ENCODE results near the gene FYCO1.

FYCO1 gene

DNA sequence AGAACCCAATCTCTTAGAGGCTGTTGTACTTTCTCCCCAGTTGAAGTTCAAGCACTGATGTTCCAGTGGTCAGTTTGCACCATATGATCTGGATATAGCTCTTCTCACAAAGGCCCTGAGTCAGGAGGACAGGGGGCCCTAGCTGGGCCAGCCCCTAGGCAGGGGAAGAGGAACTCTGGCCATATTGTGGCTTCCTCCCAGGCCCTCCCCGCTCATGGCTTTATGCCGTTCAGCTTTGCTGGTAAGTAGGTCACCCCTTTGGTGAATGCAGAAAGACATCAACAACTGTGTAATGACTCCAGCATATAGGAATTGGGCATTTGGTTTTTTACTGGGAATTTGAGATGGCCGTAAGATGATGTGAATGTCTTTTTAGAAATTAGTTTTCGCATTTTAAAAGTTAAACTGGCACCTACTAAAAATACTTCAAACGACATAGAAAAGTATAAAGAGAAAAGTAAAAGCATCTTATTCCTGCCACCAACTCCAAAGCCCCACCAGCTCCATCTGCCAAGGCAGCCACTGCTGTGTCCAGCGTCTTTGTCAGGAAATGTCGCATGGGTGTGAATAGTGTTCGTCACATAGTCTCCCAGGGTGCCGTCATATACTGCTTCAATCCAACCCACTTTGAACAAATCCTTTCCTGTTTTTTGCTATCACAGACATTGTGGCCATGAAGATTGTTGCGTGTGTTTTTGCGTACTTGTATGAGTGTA is 84.0 kb downstream of the FYCO1 start:
- DNase-seq, result no peak

DNA sequence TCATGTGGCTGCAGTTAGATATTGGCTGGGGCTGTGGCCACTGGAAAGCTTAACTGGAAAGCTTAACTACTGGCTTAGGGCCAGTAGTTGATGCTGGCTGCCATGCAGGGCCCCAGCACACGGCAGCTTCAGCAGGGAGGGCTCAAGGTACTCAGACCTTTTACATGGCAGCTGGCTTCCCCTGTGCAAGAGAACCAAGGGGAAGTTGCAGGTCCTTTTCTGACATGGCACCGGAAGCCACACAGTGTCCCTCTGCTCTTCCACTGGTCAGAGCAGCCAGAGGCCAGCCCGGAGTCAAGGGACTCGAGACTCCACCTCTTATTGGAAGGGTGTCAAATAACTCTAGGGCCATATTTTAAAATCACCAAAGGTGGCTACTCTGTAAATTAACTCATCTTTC is 84.7 kb downstream of the FYCO1 start:
- no peak for DNase-seq

DNA sequence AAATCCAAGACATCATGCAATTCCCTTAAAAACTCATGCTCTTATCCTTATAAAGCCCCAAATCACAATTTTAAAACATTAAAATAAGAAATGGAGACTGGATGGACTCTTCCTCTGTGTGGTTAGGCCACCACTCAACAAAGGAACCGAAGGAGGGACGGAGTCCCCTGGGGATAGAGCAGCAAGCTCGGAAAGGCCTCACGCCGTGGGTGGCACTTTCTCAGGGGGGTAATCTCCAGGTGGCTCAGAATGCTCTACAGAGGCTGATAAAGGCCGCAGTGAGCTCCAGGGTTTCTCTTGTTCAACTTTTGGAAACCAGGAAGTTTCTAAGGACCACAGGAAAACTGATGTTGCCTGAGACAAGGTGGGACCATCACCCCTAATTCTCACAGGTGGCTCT is 86.1 kb downstream of the FYCO1 start:
- no peak for DNase-seq

DNA sequence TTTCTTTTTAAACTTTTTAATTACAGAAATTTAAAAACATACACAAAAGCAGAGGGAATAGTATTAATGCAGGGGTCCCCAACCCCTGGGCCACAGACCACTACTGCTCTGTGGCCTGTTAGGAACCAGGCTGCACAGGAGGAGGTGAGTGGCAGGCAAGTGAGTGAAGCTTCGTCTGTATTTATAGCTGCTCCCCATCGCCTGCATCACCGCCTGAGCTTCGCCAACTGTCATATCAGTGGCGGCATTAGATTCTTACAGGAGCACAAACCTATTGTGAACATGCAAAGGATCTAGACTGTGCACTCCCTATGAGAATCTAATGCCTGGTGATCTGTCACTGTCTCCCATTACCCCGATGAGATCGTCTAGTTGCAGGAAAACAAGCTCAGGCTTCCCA is 86.9 kb downstream of the FYCO1 start:
- DNase-seq, result no peak

DNA sequence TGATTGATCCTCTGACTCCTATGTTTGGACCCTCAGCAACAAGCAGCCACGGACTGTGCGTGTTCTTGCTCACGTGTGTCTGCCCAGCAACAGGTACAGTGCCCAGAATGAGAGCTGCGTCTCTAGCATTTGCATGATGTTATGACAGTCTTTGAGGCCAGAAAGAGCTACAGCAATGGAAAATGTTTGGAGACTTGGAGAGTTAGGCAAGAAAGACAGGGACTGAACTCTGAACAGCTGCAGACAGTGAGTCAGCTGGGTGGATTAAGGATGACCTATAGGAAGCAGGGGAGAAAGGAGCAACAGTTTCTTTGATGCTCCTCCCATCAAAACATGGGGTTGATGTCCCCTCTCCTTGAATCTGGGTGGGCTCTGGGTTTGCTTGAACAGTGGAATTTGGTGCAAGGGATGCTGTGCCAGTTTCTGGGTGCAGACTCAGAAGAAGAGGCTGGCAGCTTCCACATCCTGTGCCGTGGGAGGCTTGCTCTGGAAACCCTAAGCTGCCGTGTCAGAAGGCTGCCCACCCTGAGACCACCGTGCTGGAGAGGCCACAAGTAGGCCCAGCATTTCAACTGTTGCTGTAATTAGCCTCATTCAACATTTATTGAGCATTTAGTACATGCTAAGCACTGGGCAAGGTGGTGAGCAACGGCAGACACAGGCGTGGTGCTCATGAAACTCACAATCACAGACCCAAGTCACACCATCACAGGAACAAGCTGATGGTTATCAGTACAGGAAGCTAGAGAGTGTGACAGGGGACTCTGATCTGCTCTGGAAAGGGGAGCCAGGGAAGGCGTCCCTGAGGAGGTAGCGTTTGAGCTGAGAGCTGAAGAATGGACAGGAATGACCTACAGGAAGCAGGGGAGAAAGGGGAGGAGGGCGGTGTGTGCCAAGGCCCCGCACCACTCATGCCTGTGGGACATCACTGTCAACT is 87.6 kb downstream of the FYCO1 start:
- no peak for DNase-seq

DNA sequence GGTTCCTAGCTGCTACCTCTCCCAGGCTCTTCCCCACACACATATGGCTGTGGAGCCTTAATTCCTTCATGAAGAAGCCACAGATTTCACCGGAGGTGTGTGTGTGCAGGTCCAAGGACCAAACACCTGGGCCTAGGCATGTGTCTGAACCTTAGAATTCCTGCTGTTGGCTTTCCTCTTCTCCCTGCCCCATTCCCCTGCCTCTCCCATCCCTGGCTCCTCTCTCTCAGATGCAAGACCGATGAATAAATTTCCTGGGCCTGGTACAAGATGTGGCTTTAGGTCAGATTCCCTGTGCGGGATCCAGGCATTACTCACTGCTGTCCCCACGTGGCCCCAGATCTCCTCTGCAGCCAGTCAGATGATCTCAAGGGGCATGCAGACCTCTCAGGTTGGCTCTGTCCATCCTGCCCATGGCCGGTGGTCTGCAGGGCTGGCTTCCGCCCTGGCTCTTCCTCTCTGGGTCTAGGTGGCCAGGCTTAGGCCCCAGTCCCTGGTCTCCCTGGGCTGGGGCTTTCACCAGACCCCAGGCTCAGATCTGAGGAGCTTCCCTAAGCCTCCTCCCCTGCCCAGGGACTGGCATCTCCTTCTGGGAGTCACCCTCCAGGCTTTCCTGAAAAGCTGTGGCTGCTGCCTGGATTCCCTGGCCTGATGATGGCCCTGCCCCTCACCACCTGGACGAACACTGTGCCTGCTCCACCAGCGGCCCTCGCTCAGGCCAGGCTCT is 88.8 kb downstream of the FYCO1 start:
- DNase-seq, result no peak

DNA sequence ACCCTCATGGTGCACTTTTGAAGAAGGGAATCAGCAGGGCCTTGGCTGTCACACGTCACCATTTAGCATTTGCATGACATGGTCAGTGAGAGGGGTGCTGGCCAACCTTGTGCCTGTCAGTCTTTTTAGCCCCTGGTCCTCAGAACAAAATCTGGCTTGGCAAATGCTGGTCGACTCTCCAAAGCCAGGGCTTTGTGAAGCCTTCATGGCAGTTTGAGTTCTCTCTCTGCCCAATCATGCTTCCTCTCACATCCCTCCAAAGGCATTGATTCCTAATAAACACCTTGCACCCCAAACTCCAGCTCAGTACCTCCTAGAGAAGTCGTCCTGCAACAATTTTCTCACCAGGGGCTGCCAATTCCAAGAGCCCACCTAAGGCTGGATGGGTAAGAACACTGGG is 89.9 kb downstream of the FYCO1 start:
- no peak for DNase-seq

DNA sequence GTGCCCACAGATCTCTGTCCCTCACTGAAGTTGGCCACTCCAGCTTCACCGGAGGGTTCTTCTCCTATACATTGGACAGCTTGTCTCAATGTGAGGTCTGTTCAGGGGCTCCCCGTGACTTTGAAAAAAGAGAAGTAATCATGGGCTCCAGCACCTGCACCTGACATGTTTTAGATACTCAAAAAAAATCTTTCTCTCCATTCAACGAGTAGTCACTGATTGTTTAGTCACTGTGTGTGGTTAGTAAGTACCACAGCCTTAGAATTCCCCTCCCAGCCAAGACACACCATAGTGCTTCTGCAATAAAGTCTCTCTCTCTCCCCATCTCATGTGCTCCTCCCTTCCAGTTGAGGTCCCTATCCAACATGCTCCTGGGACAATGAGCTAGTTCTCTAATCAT is 90.7 kb downstream of the FYCO1 start:
- no peak for DNase-seq

DNA sequence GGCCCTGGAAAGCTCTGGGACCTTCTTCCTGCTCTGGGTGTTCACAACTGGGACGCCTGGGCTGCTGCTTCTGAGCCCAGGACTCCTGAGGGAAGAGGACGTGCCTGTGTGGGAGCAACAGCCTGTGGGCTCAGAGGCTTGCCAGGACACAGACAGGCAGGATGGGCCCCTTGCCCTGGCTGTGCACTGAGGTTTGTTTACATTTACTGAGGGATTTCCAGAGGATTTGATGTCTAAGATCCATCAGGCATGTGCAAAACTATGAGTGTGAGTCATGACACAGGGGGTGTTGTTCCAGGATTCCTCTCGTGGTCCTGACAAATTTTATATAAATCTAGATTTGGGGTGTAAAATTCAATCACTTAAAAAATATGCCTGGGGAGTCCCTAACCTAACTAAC is 98.7 kb downstream of the FYCO1 start:
- no peak for DNase-seq

DNA sequence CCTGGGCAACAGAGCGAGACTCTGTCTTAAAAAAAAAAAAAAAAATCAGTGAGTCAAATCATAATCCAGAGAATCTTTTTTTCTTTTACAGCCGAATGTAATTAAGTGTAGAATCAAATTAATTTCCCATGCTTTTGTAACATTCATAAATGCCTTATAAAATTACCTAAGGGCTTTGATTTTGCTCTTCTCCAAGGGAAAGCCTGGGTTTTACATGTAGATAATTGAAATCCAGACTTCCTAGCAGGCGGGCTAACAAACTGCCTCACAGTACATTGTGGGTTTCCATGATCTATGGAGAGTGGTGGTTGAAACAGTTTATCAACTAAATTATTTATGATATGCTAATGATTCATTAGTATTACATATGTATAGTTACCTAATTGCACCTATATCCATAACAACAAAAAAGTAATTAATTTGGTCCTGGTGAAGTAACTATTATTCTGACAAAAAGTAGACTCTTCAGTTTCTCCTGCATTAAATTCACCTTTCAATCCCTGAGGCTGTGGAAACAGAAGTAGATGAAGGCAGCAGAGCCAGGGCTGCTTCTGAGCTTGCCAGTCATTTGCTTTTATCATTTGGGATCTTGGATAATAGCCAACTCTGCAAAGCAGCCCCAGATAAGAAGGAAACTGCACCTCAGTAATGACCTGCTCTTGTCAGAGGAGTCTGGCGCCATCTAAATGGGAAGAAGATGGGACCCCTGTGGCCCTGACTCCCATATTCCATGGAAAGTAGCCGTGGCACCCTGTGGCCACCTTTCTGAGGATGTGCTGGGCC is 99.7 kb downstream of the FYCO1 start:
- DNase-seq, result no peak

DNA sequence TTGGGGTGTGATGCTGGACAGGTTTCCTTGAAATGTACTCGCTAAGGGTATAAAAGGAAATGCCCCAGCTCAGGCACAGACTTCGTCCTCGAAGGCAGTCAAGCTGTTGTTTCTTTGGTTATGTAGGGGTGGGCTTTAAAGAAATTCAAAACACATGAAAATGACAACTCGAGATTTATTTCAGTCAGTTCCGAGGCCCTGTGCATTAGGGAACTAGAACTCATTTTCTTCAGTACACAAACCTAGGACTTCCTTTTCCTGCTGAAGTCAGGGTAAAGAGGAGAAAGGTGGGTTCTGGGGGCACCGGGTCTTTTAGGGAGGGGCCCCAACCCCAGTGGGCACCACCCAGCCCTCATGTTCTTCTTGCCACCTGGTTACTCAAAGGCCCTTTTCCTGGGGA is 101.6 kb downstream of the FYCO1 start:
- DNase-seq, result no peak

DNA sequence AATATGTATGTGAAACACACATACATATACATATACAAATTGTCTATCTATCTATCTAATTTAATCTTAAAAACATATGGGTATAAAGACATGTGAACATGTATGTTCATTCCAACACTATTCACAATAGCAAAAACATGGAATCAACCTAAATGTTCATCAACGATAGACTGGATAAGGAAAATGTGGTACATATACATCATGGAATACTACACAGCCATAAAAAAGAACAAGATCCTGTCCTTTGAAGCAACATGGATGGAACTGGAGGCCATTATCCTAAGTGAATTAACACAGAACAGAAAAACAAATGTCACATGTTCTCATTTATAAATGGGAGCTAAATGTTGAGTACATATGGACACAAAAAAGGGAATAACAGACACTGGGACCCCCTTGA is 103.5 kb downstream of the FYCO1 start:
- DNase-seq, result no peak

DNA sequence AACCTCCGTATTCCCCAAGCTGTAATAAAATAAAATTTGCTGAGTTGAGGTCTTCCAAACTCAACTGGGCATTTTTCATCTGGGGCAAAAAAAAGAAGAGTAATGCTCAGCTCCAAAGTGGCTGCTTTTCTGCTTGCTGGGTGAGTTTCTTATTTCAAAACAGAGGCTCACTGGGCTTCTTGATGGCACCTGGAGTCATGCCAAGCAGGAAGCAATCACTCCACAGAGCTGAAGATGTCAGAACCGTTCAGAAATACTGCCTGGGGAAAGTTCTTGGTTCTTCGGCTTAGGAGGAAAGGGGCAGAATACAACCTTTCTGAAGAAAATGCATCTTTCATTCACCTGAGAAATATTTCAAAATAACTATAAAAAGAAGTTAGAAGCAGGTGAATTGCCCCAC is 105.2 kb downstream of the FYCO1 start:
- DNase-seq, result no peak

DNA sequence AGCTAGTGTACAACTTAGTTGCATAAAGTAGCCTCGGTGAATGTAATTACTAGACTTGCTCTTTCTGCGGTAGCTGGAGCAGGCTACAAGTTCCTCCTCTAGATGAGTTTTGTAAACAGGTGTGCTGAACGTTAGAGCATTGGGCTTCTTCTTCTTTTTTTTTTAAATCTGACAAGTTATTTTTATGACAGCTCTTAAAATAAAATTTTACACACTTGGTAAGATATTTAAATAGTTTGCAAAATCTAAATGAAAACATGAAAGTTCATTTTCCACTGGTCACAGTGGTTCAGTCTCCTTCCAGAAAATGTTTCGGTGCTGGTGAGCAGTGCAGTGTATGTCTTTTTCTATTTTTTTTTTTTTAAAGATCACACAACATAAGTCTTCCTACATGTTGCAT is 106.3 kb downstream of the FYCO1 start:
- DNase-seq, result no peak

DNA sequence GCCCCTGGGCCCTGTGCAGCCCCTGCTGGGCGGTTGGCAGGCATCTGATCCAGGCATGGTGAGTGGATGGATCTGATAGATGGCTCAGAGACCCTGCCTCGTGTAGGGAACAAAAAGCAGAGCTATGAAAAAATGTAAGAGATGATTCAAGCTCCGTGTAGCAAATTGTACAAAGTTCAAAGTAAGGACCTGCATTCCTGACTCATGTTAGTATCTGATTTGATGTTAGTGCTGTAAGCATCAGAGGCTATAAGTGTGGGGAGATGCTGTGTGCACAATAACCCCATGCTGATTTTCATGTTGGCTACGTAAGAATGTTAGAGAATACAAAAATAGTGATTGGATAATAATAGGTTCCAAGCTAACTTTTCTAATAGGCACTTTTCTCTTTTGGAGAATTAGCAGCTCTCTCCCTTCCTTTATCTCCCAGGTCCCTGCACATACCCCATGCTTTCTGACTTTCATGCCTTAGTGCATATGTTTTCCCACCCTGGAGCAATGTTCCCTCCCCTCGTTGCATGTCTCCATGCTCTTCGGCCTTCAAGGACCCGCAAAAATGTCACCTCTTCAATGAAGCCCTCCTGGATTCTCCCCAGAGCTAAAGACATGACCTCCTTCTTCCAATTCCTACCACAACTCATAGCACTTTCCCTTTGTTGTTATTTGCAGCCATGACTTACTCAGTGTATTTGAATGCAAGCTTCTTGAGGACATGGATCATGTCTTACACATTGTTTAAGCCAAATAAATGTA is 107.7 kb downstream of the FYCO1 start:
- DNase-seq, result no peak

DNA sequence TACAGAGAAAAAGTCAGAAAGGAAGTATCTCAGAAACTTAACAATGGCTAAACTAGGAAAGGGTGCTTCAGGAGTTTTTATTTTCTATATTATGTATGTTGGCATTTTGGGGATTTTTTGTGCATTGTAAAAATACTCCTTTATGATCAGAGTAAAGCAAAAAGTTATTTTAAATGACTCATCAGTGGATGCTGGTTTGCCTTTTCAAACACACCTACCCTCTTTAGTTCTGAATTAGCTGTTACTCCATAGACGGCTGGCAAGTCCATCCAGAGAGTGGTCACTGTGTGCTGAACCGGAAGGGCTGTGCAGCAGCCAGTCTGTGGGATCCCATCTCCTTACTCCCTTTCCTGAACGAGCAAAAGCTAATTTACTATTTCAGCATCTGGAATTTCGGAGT is 108.3 kb downstream of the FYCO1 start:
- DNase-seq, result no peak

DNA sequence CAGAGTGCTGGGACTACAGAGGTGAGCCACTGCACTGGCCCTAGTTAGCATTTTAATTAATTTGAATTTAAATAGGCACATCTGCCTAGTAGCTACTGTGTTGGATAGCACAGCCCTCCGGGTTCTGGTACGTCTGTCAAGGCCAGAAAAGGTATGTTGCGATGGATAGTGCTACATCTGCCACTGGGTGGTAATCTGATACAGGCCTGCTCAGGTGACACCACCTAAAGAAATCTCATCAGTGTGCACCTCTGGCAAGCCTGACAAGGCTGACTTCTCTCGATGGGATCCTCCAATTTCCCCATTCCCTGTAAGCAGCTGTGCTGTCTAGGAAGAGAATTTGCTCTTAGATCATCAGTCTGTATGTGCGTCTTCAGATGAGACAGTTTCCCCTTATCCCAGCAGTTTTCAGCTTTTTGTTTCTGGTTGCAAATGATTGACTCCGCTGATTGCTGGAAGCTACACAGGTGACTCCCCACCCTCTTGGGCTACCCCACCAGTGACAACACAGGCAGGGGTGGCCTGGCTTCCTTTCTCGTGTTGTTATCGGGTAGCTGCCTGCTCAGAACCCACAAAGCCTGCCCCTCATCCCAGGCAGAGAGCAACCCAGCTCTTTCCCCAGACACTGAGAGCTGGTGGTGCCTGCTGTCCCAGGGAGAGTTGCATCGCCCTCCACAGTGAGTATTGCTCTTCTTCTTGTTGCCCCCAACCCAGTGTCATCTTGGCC is 109.5 kb downstream of the FYCO1 start, which contains the start of gene CCR9:
TSS of gene CCR9 (plus strand) at position 565 of the 727 bp plus-strand sequence. CDS start 8,391 bp downstream, outside the sequence.
- DNase-seq, result no peak

DNA sequence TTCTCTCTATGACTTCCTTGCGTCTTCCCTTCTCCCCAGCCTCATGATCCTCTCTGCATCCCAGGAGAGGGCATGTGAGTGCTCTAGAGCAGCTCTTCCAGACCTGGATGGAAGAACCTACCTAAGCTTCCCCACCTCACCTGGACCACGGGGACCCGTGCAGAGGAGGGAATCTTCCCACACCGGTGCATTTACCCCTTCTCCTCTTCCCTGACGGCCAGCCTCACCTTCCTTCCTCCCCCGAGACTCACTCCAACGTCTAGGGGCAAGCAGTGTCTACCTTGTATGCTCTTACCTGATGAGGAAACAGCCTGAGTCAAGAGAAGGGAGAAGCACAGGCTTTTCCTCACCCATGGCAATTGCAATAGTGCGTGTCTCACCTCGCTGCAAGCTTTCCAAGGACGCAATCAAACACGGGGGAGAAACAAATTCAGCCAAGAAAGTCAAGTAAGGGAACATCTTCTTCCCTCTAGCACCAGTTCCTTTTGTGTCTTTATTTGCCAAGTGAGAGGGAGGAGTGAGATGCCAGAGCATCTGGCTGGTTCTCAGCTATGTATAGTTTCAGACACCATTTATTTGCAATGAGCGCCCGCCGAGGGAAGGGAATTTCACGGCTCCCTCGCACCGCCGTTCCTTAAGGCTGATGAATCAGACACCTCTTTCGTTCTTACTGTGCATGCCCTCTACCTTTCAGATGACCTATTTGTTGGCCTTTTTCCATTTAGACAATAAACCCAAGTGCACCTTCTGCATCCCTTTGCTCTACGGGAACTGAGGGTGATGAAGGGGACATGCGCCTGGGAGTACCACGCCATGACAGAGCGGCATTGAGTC is 111.0 kb downstream of the FYCO1 start:
- DNase-seq, result no peak

DNA sequence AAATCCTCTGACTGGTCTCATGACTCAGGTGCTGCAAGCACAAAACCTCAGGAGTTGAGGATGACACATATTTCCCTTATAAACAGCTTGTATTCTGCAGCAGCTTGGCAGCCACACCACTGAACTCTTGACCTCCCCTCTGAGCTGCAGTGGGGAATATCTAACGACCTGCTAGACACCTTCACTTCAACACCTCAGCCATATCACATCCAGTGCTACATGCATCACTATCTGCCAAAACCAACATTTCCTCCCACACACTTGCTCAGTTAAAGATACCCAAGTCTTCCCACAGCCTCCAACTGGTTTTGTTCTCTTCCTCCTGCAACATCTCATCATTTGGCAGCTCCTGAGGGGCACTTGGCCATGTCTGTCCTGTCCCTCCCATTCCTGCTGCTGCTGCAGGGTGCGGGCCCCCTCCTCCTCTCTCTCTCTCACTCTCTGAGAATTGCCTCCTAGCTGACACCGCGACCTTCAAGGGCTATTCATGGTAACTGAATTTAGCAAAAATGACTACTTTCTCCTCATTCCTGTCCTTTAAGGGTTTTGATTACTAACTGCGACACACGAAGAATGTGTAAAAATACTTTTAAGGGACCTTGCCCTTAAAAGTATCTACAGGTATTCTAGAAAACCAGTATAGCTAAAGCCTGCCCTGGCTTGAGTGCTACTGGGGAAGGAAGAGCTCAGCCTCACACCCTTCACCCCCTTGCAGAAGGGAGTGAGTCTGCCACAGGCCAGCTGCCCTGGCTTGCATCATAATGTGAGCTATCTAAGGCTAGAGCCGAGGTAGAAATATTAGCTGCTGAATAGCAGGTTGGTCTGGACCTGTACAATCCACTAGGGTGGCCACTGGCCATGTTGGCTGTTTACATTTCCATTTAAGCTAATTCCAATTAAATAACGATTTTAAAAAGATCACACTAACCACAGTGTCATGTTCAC is 114.3 kb downstream of the FYCO1 start:
- DNase-seq, result no peak
